NT2/D1 (cell line): ENCODE results near the gene TAF10.

Experiments used
- SUZ12 ChIP-seq: IDR thresholded peaks from 2 replicates; pipeline ENCODE4 v1.6.1; 2011; ENCODE audit not compliant: insufficient read length, insufficient read depth; ENCODE audit errors: extremely low read depth
- YY1 ChIP-seq: IDR thresholded peaks from 2 replicates; pipeline ENCODE4 v1.6.1; 2011; ENCODE audit not compliant: insufficient read length, insufficient read depth
- ZNF274 ChIP-seq: IDR thresholded peaks from 2 replicates; pipeline ENCODE4 v1.6.1; 2011; ENCODE audit warnings: mild to moderate bottlenecking, low read depth, low read length

GRCh38 chr11:6610591-6610990 is 1.4 kb downstream of the TAF10 start:
- no peak for TF ChIP-seq ZNF274
- TF ChIP-seq YY1: no peak
- no peak for TF ChIP-seq SUZ12
